Nephron progenitor cell (in vitro differentiated cells): ENCODE results near the gene DOCK9.

ENCODE experiments used
- DNase-seq: peaks from one replicate; pipeline ENCODE4 v3.0.0; 2021
- H3K27ac Mint-ChIP-seq: 2 replicates; pipeline ENCODE4 v1.8.0; 2021; ENCODE audit warnings: mild to moderate bottlenecking, moderate library complexity, mixed read lengths
- H3K27me3 Mint-ChIP-seq: 2 replicates; pipeline ENCODE4 v1.8.0; 2021; ENCODE audit warnings: mild to moderate bottlenecking, low read depth, mixed read lengths; ENCODE audit not compliant: poor library complexity
- H3K36me3 Mint-ChIP-seq: 2 replicates; pipeline ENCODE4 v1.8.0; 2021; ENCODE audit warnings: low read depth, mixed read lengths
- H3K4me1 Mint-ChIP-seq: 2 replicates; pipeline ENCODE4 v1.8.0; 2021; ENCODE audit warnings: mixed read lengths
- H3K4me3 Mint-ChIP-seq: 2 replicates; pipeline ENCODE4 v1.8.0; 2021; ENCODE audit warnings: mild to moderate bottlenecking, moderate library complexity, mixed read lengths
- H3K9me3 Mint-ChIP-seq: 2 replicates; pipeline ENCODE4 v1.8.0; 2021; ENCODE audit warnings: mild to moderate bottlenecking, moderate library complexity, mixed read lengths
- CTCF ChIP-seq: fragments of 200-600 bp; sonication (generic); IDR thresholded peaks from 2 replicates; pipeline ENCODE4 v1.5.0; 2021; ENCODE audit warnings: antibody characterized with exemption

Gene DOCK9

DNA sequence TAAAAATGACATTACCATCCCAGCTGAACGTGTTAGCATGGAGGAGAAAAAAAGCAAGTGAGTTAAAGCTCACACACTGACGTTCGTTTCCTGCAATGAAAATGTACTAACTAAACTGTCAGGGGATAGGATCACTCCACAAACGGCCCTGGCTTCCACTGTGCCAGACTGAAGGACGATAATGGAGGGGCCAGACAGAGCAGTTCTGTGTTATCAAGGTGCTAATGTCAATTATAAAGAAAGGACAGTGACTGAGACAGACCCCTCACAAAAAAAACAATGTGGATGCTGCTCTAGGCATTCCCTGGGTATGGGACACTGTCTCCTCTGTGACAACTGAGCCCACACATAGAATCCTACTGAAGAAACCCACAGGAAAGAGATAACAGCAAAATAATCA is 181.7 kb downstream of the DOCK9 start:
- no peak for TF ChIP-seq CTCF
- Mint-ChIP-seq H3K27me3 (no peaks in the 10 kb centered on the region), H3K9me3 (no peaks in the 10 kb centered on the region), H3K36me3 (peaks cover 14% of the 10 kb centered on the region), H3K4me1 (peaks cover 12% of the 10 kb centered on the region), H3K27ac (no peak overlapping the region), H3K4me3 (no peak overlapping the region)
- no peak for DNase-seq

DNA sequence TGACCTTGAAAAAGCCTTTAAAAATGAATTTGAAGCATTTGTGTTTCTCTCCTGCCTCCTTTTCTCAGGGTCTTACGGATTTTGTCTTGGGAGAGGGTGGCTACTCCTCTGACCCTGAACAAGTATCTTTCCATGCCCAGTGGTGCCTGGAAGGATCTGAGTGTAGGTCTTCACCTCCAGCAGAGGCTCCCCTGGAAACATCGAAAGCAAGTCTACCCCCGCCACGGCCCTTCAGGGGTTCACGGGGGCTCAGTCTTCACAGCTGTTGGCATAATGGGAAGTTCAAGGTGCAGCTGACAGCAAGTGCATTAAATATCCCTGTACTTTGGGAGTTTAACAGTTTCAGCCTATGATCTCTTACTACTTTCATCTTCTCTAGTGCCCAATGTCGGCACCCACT is 182.6 kb downstream of the DOCK9 start:
- H3K9me3 Mint-ChIP-seq = no peaks in the 10 kb centered on the region
- no peak for DNase-seq
- no peak for TF ChIP-seq CTCF
- peaks cover 12% of the 10 kb centered on the region for H3K4me1 Mint-ChIP-seq
- no peak overlapping the region for H3K27ac Mint-ChIP-seq
- H3K27me3 Mint-ChIP-seq = no peaks in the 10 kb centered on the region
- peaks cover 14% of the 10 kb centered on the region for H3K36me3 Mint-ChIP-seq
- H3K4me3 Mint-ChIP-seq = no peak overlapping the region

DNA sequence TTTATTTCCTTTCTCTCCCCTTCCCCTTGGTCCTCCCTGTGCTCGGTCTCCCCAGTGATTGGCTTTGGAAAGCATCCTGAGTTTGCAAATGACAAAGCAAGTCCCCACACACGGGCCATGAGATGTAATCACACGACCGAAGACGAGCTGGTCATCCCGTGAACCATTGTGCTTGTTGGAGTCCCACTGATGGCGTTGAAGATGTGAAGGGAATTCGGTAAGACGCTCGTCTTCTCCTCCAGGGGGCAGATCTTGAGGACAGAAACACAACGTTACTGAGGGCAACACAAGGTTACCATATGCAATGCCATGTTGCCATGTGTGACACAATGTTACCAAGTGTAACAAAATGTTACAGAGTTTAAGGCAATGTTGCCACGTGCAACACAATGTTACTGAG is 183.4 kb downstream of the DOCK9 start:
- Mint-ChIP-seq H3K4me1 (peaks cover 12% of the 10 kb centered on the region), H3K4me3 (no peak overlapping the region), H3K9me3 (no peaks in the 10 kb centered on the region), H3K27ac (no peak overlapping the region), H3K27me3 (peaks cover 3% of the 10 kb centered on the region), H3K36me3 (peaks cover 14% of the 10 kb centered on the region)
- no peak for TF ChIP-seq CTCF
- DNase-seq = no peak

- Mint-ChIP-seq H3K9me3 (no peaks in the 10 kb centered on the region), H3K4me3 (no peak overlapping the region), H3K36me3 (peaks cover 14% of the 10 kb centered on the region), H3K4me1 (peaks cover 12% of the 10 kb centered on the region), H3K27me3 (peaks cover 13% of the 10 kb centered on the region), H3K27ac (no peak overlapping the region)
- no peak for DNase-seq
- no peak for TF ChIP-seq CTCF
Measured at GRCh38 chr13:98792785-98793495, 184.9 kb downstream of the DOCK9 start.

GRCh38 chr13:98792321-98792720 is 185.5 kb downstream of the DOCK9 start:
- Mint-ChIP-seq H3K9me3 (no peaks in the 10 kb centered on the region), H3K4me1 (peaks cover 12% of the 10 kb centered on the region), H3K27ac (no peak overlapping the region), H3K36me3 (peaks cover 14% of the 10 kb centered on the region), H3K4me3 (no peak overlapping the region), H3K27me3 (peaks cover 15% of the 10 kb centered on the region)
- TF ChIP-seq CTCF = no peak
- DNase-seq = no peak

- Mint-ChIP-seq H3K36me3 (peaks cover 14% of the 10 kb centered on the region), H3K9me3 (no peaks in the 10 kb centered on the region), H3K4me3 (no peak overlapping the region), H3K27me3 (peaks cover 15% of the 10 kb centered on the region), H3K27ac (no peak overlapping the region), H3K4me1 (peaks cover 17% of the 10 kb centered on the region)
- DNase-seq = no peak
- TF ChIP-seq CTCF = no peak
Measured at GRCh38 chr13:98791611-98792010, 186.3 kb downstream of the DOCK9 start.
